ENCODE results near the gene DRG2.

DNA sequence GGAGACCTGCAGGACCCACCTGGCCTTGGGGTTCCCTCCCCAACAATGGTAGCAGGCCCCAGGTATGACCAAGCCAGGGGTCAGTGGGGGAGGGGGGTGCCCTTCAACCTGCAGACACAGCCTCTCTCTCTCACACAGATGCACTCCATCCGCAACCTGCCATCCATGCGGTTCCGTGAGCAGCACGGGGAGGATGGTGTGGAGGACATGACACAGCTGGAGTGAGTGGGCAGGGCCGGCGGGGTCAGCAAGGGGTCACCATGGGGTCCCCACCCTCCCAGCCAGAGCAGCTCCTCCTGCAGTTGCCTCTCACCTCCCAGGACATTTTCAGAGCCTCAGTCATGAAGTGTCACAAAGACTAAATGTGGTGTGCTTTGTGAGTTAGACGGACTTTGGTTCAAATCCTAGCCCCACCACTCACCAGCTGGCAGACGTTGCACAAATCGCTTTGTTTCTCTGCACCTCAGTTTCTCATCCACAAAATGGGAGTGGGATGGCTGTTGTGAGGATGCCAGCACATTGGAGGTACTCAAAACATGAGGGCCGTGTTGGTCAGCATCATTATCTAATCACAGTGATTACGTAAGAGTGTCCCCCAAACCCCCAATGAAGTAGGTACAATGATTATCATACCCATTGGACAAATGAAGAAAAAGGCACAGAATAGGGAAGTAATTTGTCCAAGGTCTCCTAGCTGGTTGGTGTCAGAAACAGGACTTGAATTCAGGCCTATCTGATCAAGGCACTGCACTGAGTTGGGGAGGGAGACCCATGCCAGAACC lies 36.8 kb downstream of the DRG2 start:
- TF ChIP-seq POLR2A (IDR thresholded peaks at IDR 0.05; ENCODE audit: low read length) (no peak), GATA1 (IDR thresholded peaks at IDR 0.05; ENCODE audit: low read depth, low read length) (no peak)

All from erythroblast (primary cell).